NCI-H524 (cell line): Measurements from ENCODE around the gene PCNX4.

Source experiments
- DNase-seq, 2 experiments: peaks; one replicate each; lab custom pipeline; 2025; lab: John Stamatoyannopoulos, UW

PCNX4 gene

GRCh38 chr14:60206249-60206670, 114.5 kb downstream of the PCNX4 start:
- no peak for DNase-seq

GRCh38 chr14:60206837-60207533, 115.3 kb downstream of the PCNX4 start:
- no peak for DNase-seq

GRCh38 chr14:60210703-60211102, 119.0 kb downstream of the PCNX4 start:
- DNase-seq = no peak

GRCh38 chr14:60211153-60211552, 119.4 kb downstream of the PCNX4 start:
- no peak for DNase-seq

GRCh38 chr14:60212503-60213371, 121.0 kb downstream of the PCNX4 start:
- DNase-seq = no peak

GRCh38 chr14:60214003-60214402, 122.3 kb downstream of the PCNX4 start:
- DNase-seq = no peak

GRCh38 chr14:60214415-60215126, 122.8 kb downstream of the PCNX4 start:
- no peak for DNase-seq

GRCh38 chr14:60215127-60215444, 123.4 kb downstream of the PCNX4 start:
- no peak for DNase-seq

- DNase-seq = no peak
Measured at GRCh38 chr14:60215520-60216420, 124.0 kb downstream of the PCNX4 start.

- DNase-seq = no peak
Measured at GRCh38 chr14:60217713-60218112, 126.0 kb downstream of the PCNX4 start.
